NT2/D1 (cell line): ENCODE results near the gene TMEM156.

ENCODE experiments used
- SUZ12 ChIP-seq: IDR thresholded peaks from 2 replicates; pipeline ENCODE4 v1.6.1; 2011; ENCODE audit not compliant: insufficient read length, insufficient read depth; ENCODE audit errors: extremely low read depth
- YY1 ChIP-seq: IDR thresholded peaks from 2 replicates; pipeline ENCODE4 v1.6.1; 2011; ENCODE audit not compliant: insufficient read length, insufficient read depth
- ZNF274 ChIP-seq: IDR thresholded peaks from 2 replicates; pipeline ENCODE4 v1.6.1; 2011; ENCODE audit warnings: mild to moderate bottlenecking, low read depth, low read length

GRCh38 chr4:39062094-39062769 lies 30.0 kb upstream of the TMEM156 start, which contains the start of gene KLHL5:
- TF ChIP-seq SUZ12, result no peak
- no peak for TF ChIP-seq YY1
- no peak for TF ChIP-seq ZNF274
